ENCODE results near the gene NLGN1. TPM values are rescaled to one million over a fixed set of nuclear protein-coding genes. Genes with fewer than 3 reads are reported as not detected.

Gene NLGN1
- total RNA-seq, 1 experiment from 2014 or later, result 0.85 TPM

DNA sequence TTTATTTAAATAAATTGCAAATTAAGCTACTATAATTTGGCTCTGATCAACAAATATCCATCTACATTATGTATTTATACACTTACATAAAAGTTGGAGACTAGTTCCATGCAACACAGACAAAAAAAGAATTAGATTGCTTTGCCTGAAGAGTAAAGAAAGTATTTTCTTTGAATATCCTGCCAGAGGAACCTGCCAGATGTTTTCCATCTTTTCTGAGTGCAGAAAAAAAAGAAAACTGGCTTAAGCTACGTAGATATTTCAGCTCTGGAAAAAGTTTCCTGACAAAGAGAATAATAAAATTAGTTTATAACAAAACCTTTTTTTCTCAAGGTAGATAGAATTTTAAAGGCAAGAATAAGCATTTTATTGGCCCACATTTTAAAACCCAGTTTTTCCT is 854.1 kb downstream of the NLGN1 start:
- Histone ChIP-seq H3K27ac (ENCODE audit: low read length) (no peak overlapping the region), H3K27me3 (ENCODE audit: control insufficient read depth, insufficient read depth, low read length) (no peaks in the 10 kb centered on the region), H3K4me1 (ENCODE audit: control insufficient read depth, insufficient read depth, low read length) (no peaks in the 10 kb centered on the region), H3K4me3 (ENCODE audit: low read depth in 2 of 2, low read length in 2 of 2) (no peak overlapping the region), H3K36me3 (ENCODE audit: control insufficient read depth, insufficient read depth, low read length) (no peaks in the 10 kb centered on the region), H3K9me3 (ENCODE audit: control insufficient read depth, insufficient read depth, low read depth, low read length) (no peaks in the 10 kb centered on the region)
- TF ChIP-seq, protein P1, sequence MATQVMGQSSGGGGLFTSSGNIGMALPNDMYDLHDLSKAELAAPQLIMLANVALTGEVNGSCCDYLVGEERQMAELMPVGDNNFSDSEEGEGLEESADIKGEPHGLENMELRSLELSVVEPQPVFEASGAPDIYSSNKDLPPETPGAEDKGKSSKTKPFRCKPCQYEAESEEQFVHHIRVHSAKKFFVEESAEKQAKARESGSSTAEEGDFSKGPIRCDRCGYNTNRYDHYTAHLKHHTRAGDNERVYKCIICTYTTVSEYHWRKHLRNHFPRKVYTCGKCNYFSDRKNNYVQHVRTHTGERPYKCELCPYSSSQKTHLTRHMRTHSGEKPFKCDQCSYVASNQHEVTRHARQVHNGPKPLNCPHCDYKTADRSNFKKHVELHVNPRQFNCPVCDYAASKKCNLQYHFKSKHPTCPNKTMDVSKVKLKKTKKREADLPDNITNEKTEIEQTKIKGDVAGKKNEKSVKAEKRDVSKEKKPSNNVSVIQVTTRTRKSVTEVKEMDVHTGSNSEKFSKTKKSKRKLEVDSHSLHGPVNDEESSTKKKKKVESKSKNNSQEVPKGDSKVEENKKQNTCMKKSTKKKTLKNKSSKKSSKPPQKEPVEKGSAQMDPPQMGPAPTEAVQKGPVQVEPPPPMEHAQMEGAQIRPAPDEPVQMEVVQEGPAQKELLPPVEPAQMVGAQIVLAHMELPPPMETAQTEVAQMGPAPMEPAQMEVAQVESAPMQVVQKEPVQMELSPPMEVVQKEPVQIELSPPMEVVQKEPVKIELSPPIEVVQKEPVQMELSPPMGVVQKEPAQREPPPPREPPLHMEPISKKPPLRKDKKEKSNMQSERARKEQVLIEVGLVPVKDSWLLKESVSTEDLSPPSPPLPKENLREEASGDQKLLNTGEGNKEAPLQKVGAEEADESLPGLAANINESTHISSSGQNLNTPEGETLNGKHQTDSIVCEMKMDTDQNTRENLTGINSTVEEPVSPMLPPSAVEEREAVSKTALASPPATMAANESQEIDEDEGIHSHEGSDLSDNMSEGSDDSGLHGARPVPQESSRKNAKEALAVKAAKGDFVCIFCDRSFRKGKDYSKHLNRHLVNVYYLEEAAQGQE (IDR thresholded peaks at IDR 0.05; ENCODE audit: insufficient read depth in 1 of 2, low read depth in 2 of 2, low read length in 1 of 2), result no peak
- intact Hi-C loops (cut with micrococcal nuclease; ENCODE audit: unreplicated experiment) (no loop called here), in situ Hi-C loops (cut with HindIII; ENCODE audit: low pct_unique_long_range_greater_than_20kb, low sequenced_read_pairs) (no loop called here)
- ChIA-PET CTCF (no interaction called here), POLR2A (no interaction called here)
- DNase-seq (ENCODE audit: low read depth, low spot score) (no peak), ATAC-seq (no peak)
- no TSS peak for BruUV-seq (replicated peaks)

DNA sequence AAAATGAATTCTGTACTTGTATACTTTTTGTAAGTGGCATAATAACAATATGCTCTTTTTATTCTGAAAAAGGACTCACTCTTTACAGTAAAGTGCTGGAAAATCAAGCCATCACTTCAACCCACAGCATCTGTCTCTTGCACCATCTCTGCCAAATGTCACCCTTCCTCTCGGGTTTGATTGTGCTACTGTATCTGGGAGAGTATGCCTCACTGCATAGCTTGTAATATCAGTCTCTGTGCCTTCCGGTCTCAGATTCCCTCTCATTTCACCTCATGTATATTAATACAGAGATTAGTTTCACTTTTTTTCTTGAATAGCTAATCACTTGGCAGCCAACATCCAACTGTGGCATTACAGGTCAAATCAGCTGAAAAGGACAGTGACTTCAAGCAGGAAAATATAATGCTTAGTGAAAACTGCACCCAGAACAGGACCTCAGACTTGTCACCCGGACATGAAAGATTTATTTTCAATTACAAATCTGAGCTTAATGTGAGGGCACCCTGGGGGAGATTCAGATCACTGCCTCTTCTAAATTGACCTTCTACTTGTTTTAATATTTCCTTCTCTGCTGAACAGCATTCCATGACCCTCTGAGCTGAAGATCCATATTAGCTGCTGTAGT is 855.8 kb downstream of the NLGN1 start:
- ATAC-seq, result no peak
- intact Hi-C loops (cut with micrococcal nuclease; ENCODE audit: unreplicated experiment) (no loop called here), in situ Hi-C loops (cut with HindIII; ENCODE audit: low pct_unique_long_range_greater_than_20kb, low sequenced_read_pairs) (no loop called here)
- no peak for DNase-seq (ENCODE audit: low read depth, low spot score)
- Histone ChIP-seq H3K4me1 (ENCODE audit: control insufficient read depth, insufficient read depth, low read length) (no peaks in the 10 kb centered on the region), H3K27me3 (ENCODE audit: control insufficient read depth, insufficient read depth, low read length) (no peaks in the 10 kb centered on the region), H3K36me3 (ENCODE audit: control insufficient read depth, insufficient read depth, low read length) (no peaks in the 10 kb centered on the region), H3K27ac (ENCODE audit: low read length) (no peak overlapping the region), H3K4me3 (ENCODE audit: low read depth in 2 of 2, low read length in 2 of 2) (no peak overlapping the region), H3K9me3 (ENCODE audit: control insufficient read depth, insufficient read depth, low read depth, low read length) (no peaks in the 10 kb centered on the region)
- TF ChIP-seq SIN3A (IDR thresholded peaks at IDR 0.05; ENCODE audit: borderline replicate concordance, insufficient read depth, low read depth, low read length) (no peak), POLR2AphosphoS5 (IDR thresholded peaks at IDR 0.05; ENCODE audit: low read depth, low read length) (no peak), TCF7L2 (IDR thresholded peaks at IDR 0.05; ENCODE audit: low read depth, low read length) (no peak)
- TF ChIP-seq, protein P1 (IDR thresholded peaks at IDR 0.05; ENCODE audit: insufficient read depth in 1 of 2, low read depth in 2 of 2, low read length in 1 of 2), result no peak
- TF ChIP-seq, protein P2, sequence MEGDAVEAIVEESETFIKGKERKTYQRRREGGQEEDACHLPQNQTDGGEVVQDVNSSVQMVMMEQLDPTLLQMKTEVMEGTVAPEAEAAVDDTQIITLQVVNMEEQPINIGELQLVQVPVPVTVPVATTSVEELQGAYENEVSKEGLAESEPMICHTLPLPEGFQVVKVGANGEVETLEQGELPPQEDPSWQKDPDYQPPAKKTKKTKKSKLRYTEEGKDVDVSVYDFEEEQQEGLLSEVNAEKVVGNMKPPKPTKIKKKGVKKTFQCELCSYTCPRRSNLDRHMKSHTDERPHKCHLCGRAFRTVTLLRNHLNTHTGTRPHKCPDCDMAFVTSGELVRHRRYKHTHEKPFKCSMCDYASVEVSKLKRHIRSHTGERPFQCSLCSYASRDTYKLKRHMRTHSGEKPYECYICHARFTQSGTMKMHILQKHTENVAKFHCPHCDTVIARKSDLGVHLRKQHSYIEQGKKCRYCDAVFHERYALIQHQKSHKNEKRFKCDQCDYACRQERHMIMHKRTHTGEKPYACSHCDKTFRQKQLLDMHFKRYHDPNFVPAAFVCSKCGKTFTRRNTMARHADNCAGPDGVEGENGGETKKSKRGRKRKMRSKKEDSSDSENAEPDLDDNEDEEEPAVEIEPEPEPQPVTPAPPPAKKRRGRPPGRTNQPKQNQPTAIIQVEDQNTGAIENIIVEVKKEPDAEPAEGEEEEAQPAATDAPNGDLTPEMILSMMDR (IDR thresholded peaks at IDR 0.05), result no peak
- POLR2A ChIA-PET, result no interaction called here
- no TSS peak for BruUV-seq (replicated peaks)
- CTCF ChIA-PET, result no interaction called here

All from Panc1 (cell line).